ENCODE results near the gene ZBTB20.

DNA sequence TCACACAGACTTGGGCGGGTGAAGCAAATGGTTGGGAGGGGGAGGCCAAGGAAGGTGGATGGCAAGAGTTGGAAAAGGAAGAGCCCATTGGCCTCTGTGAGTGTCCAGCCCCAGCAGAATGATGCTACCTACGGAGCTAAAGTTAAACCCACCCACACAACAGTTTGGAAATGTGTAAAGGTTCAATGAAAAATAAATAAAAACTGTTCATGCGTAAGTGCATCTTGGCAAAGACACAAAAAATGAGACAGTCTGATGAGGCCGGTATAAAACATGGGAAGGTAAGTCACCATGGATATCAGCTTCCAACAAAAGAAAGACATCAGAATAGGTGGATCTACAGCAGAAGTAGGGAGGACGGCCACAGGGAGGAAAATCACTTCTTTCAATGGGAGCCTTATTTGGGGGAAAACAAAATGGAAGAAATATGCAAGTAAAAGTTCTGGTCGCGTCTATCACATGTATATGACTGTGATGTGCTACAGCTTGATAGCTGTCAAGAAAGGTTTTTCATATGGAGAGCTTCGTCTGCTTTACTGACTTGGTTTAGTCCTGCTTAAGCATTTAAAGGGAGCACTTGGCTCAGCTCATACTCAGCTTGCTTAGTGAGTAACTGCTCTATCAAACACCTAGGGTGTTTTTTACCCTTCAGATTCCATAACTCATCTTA, 770.4 kb downstream of the ZBTB20 start:
- TF ChIP-seq, protein P1, sequence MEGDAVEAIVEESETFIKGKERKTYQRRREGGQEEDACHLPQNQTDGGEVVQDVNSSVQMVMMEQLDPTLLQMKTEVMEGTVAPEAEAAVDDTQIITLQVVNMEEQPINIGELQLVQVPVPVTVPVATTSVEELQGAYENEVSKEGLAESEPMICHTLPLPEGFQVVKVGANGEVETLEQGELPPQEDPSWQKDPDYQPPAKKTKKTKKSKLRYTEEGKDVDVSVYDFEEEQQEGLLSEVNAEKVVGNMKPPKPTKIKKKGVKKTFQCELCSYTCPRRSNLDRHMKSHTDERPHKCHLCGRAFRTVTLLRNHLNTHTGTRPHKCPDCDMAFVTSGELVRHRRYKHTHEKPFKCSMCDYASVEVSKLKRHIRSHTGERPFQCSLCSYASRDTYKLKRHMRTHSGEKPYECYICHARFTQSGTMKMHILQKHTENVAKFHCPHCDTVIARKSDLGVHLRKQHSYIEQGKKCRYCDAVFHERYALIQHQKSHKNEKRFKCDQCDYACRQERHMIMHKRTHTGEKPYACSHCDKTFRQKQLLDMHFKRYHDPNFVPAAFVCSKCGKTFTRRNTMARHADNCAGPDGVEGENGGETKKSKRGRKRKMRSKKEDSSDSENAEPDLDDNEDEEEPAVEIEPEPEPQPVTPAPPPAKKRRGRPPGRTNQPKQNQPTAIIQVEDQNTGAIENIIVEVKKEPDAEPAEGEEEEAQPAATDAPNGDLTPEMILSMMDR (IDR thresholded peaks at IDR 0.05; ENCODE audit: insufficient read depth, low read length), result no peak
- TF ChIP-seq REST (IDR thresholded peaks at IDR 0.05; ENCODE audit: insufficient replicate concordance, low read depth), result no peak
- no peak for TF ChIP-seq SPI1 (IDR thresholded peaks at IDR 0.05; ENCODE audit: borderline replicate concordance, low read depth)
- TF ChIP-seq GABPA (IDR thresholded peaks at IDR 0.05; ENCODE audit: low read depth), result no peak
- TF ChIP-seq POLR2AphosphoS5 (IDR thresholded peaks at IDR 0.05; ENCODE audit: low read depth), result no peak
